K562 (cell line): ENCODE data around the gene NOL8. TPM values are rescaled to one million over a fixed set of nuclear protein-coding genes. Genes with fewer than 3 reads are reported as not detected.
A peak's percentile ranks its signal among the peaks of the same experiment; 100 is the strongest.

Experiments
- ATAC-seq: fragments of 200-7000 bp; cut with Tn5 transposase; 3 replicates; pipeline ENCODE4 v1.9.1; 2020; ENCODE audit warnings: moderate library complexity
- BruUV-seq: library from RNA; stranded (reverse); fragments of 400-500 nt; replicated peaks from 2 replicates; lab custom pipeline; 2021; lab: Mats Ljungman, UMichigan
- CTCF ChIA-PET: fragments of 300-600 bp; formaldehyde crosslinking; extraction: SDS; loops from one replicate; lab custom pipeline; 2021; ENCODE audit warnings: low intra/inter-chr PET ratio; lab: Yijun Ruan, JAX
- POLR2A ChIA-PET: fragments of 300-600, 350-650 bp; sonication (Branson Sonifier 250); formaldehyde crosslinking; extraction: SDS; loops from one replicate; lab custom pipeline; 2021; ENCODE audit warnings: antibody characterized with exemption, inconsistent platforms; lab: Yijun Ruan, JAX
- DNase-seq, 4 experiments: peaks; one replicate each; pipeline versions ENCODE4 v3.0.0 to v3.0.0-alpha.2; 2011 to 2018; ENCODE audit warnings: low spot score in 3 of 4, mixed read lengths in 3 of 4; ENCODE audit errors: extremely low read depth in 1 of 4
- FAIRE-seq: peaks from 2 replicates; lab custom pipeline; 2011; peaks lifted over from hg19 to GRCh38; lab: Jason Lieb, UNC
- H2AFZ ChIP-seq: 2 replicates; pipeline ENCODE4 v1.6.0; 2011; ENCODE audit warnings: low read depth, low read length, control low read depth, inconsistent platforms
- H3K27ac ChIP-seq: fragments of 200-600 bp; 3 replicates; pipeline ENCODE4 v1.8.0; 2011; ENCODE audit warnings: low read depth, mild to moderate bottlenecking, control low read depth, inconsistent platforms, low read length, moderate library complexity, mixed read lengths; ENCODE audit errors: extremely low read depth
- H3K27me3 ChIP-seq, 2 experiments: fragments of 300-600 bp in 1 of 2; 2 replicates in 1 of 2; 3 replicates in 1 of 2; pipeline versions ENCODE4 v1.6.0 to v1.8.0; 2011; ENCODE audit warnings: inconsistent platforms in 2 of 2, low read length in 2 of 2, mild to moderate bottlenecking in 1 of 2, mixed read lengths in 1 of 2, moderate library complexity in 1 of 2; ENCODE audit not compliant: control insufficient read depth in 2 of 2, insufficient read depth in 2 of 2
- H3K36me3 ChIP-seq: fragments of 300-600 bp; 3 replicates; pipeline ENCODE4 v1.8.0; 2011; ENCODE audit warnings: mild to moderate bottlenecking, low read length, inconsistent platforms; ENCODE audit not compliant: control insufficient read depth, insufficient read depth
- H3K4me1 ChIP-seq, 2 experiments: fragments of 200-600 bp in 1 of 2; replicated peaks in 1 of 2; 2 replicates in 1 of 2; 3 replicates in 1 of 2; pipeline versions ENCODE4 v1.5.1 to v1.8.0; 2011; ENCODE audit warnings: inconsistent platforms in 2 of 2, low read length in 2 of 2, mild to moderate bottlenecking in 1 of 2, mixed read lengths in 1 of 2, moderate library complexity in 1 of 2; ENCODE audit not compliant: control insufficient read depth in 2 of 2, insufficient read depth in 2 of 2
- H3K4me2 ChIP-seq: 2 replicates; pipeline ENCODE4 v1.6.1; 2011; ENCODE audit warnings: low read length, control low read depth, inconsistent platforms, mixed read lengths; ENCODE audit not compliant: insufficient read depth
- H3K4me3 ChIP-seq: fragments of 200-600 bp; sonication (generic), shearing (Covaris generic); 2 replicates; pipeline ENCODE4 v1.5.1; 2016; ENCODE audit warnings: control low read depth, inconsistent platforms
- H3K79me2 ChIP-seq: fragments of 200-600 bp; 3 replicates; pipeline ENCODE4 v1.8.0; 2011; ENCODE audit warnings: low read length, inconsistent platforms; ENCODE audit not compliant: control insufficient read depth, insufficient read depth
- H3K9ac ChIP-seq, 2 experiments: 2 replicates each; pipeline versions ENCODE4 v1.6.0 to v1.6.1; 2011; ENCODE audit warnings: low read depth in 2 of 2, low read length in 2 of 2, control low read depth in 1 of 2, inconsistent platforms in 1 of 2, mild to moderate bottlenecking in 1 of 2, mixed read lengths in 1 of 2; ENCODE audit not compliant: insufficient read depth in 1 of 2
- H3K9me1 ChIP-seq: one replicate; pipeline ENCODE4 v1.6.0; 2011; ENCODE audit warnings: inconsistent platforms, mild to moderate bottlenecking, low read length, moderate library complexity; ENCODE audit not compliant: control insufficient read depth, insufficient read depth
- H3K9me3 ChIP-seq: replicated peaks from 2 replicates; pipeline ENCODE4 v1.5.1; 2011; ENCODE audit warnings: low read depth, low read length, inconsistent platforms; ENCODE audit not compliant: control insufficient read depth, insufficient read depth
- H4K20me1 ChIP-seq: replicated peaks from 2 replicates; pipeline ENCODE4 v1.6.1; 2011; ENCODE audit warnings: low read length, inconsistent platforms, mixed read lengths; ENCODE audit not compliant: control insufficient read depth, insufficient read depth
- C11orf30 ChIP-seq: fragments of 450-650 bp; IDR thresholded peaks from 2 replicates; pipeline ENCODE4 v1.6.1; 2016; ENCODE audit warnings: low read depth, mild to moderate bottlenecking
- DIDO1 ChIP-seq: fragments of 450-650 bp; IDR thresholded peaks from 2 replicates; pipeline ENCODE4 v1.6.1; 2016; ENCODE audit warnings: low read depth, missing biosample characterization, missing genetic modification characterization
- HDAC3 ChIP-seq: fragments of 450-650 bp; IDR thresholded peaks from 2 replicates; pipeline ENCODE4 v1.6.1; 2018; ENCODE audit warnings: borderline replicate concordance, mild to moderate bottlenecking, moderate library complexity; ENCODE audit not compliant: partially characterized antibody
- HOXB6 ChIP-seq: fragments of 250-450 bp; sonication (Bioruptor Pico); IDR thresholded peaks from 2 replicates; pipeline ENCODE4 v1.5.1; 2022; ENCODE audit warnings: mild to moderate bottlenecking, borderline replicate concordance
- RBFOX2 ChIP-seq: fragments of 200-400 bp; formaldehyde crosslinking; IDR thresholded peaks from 2 replicates; pipeline ENCODE4 v1.6.1; 2017; ENCODE audit warnings: low read depth, mild to moderate bottlenecking, low read length, moderate library complexity
- THRAP3 ChIP-seq: fragments of 450-650 bp; IDR thresholded peaks from 2 replicates; pipeline ENCODE4 v1.6.1; 2016; ENCODE audit warnings: mild to moderate bottlenecking, inconsistent platforms, borderline replicate concordance
- ZNF316 ChIP-seq: fragments of 450-650 bp; IDR thresholded peaks from 2 replicates; pipeline ENCODE4 v1.6.1; 2016
- ZZZ3 ChIP-seq: fragments of 450-650 bp; IDR thresholded peaks from 2 replicates; pipeline ENCODE4 v1.6.1; 2016; ENCODE audit warnings: antibody characterized with exemption, mild to moderate bottlenecking, moderate library complexity
- WGBS: fragments of 100-300 bp; shearing (Covaris generic); methylation state at CpG from one replicate; pipeline ENCODE4 v1.1.6; 2016; ENCODE audit warnings: low coverage, mixed read lengths; ENCODE audit not compliant: insufficient coverage; ENCODE audit errors: missing lambda C conversion rate; 5-methylcytosine and 5-hydroxymethylcytosine counted together
- in situ Hi-C: fragments of 300-500 bp; cut with MboI; formaldehyde crosslinking; loops from 4 replicates; pipeline ENCODE4 v1.15.0; 2018; ENCODE audit warnings: inconsistent platforms, mixed read lengths
- intact Hi-C: fragments of 100-400 bp; cut with micrococcal nuclease; formaldehyde crosslinking; loops from 2 replicates; pipeline ENCODE4 v1.14.2; 2022
- polyA plus RNA-seq, 8 experiments: library from polyadenylated mRNA; depleted of rRNA in 4 of 8; stranded (reverse) in 5 of 8; unstranded in 3 of 8; fragments of >200 nt; fragmentation: Nextera tagmentation in 2 of 8; fragmentation: Illumina TruSeq in 1 of 8; extraction: Ambion mirVana in 2 of 8; extraction: Trizol in 1 of 8; gene quantifications; 2 replicates each; pipeline versions ENCODE4 v1.2.1 to v1.2.3, GENCODE V29; 2011 to 2014; ENCODE audit warnings: inconsistent platforms in 1 of 8, missing spikeins in 1 of 8
- total RNA-seq, 7 experiments: library from RNA; depleted of rRNA in 6 of 7; stranded (reverse); fragments of >200 nt in 6 of 7; fragmentation: Illumina TruSeq in 2 of 7; extraction: Trizol in 2 of 7; gene quantifications; 2 replicates each; pipeline versions ENCODE4 v1.2.1 to v1.2.3, GENCODE V29; 2011 to 2021; ENCODE audit warnings: low replicate concordance in 1 of 7

The NOL8 gene
- total and polyA plus RNA-seq, 9 of the 15 experiments (the other 6 are each of a cell fraction or from before 2014, with no cell fraction given), result 51.3 to 91.5 (median 58.7) TPM

DNA sequence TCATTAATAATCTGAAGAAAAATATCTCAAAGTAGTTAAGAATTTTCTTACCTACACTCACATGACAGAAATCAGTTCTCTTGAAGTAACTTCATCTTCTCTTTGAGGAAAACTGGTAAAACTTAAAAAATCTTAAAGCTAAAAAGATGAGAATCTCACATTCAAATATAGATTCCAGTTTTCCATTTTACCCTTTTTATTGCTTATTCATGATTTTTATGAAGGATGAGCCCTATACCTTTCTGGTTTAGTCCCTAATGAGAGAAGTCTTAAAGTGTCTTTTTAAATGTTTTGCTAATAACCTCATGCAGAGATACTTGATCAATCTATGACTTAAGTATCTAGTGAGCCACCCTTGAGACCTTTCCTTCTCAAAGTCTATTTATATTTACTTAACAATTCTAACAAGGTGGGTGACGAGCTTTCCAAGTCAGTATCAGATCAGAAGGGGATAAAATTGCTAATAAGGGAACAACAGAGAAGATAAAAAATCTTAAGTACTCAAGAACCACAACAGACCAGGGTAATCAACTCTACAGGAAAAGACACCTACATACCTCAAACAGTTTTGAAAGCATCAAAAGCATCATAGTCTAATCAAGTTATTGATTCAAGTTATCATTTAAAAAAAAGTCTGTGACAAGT is 34.2 kb downstream of the NOL8 start:
- H3K9ac ChIP-seq, result peak overlapping the region in 1 of 2 experiments; percentile 100; a peak in 1 of 4 replicates
- peaks cover 7 to 18% of the 10 kb centered on the region in 2 experiments for H3K4me1 ChIP-seq
- 0 out of 2 replicates have a peak overlapping the region, but pooled peaks have one; percentile 70 for H3K4me3 ChIP-seq
- TF ChIP-seq C11orf30, result peak; percentile 59
- TF ChIP-seq RBFOX2, result peak; percentile 60
- peak; percentile 77 for TF ChIP-seq ZNF316
- TF ChIP-seq HOXB6 (CRISPR knock-in tag), result no peak
- no peak for TF ChIP-seq DIDO1 (tag)
- no peak for TF ChIP-seq THRAP3
- no peak for TF ChIP-seq ZZZ3
- no peak for TF ChIP-seq HDAC3
- TF ChIP-seq, all 486 proteins: peak for 3
- intact Hi-C loops (no loop called here), in situ Hi-C loops (no loop called here)
- Histone ChIP-seq H3K36me3 (peaks cover 73% of the 10 kb centered on the region), H3K27me3 (no peaks in the 10 kb centered on the region), H3K79me2 (peaks cover 99% of the 10 kb centered on the region), H4K20me1 (peaks cover 5% of the 10 kb centered on the region), H3K9me1 (peaks cover 4% of the 10 kb centered on the region), H3K27ac (no peak overlapping the region), H3K9me3 (no peaks in the 10 kb centered on the region), H2AFZ (no peak overlapping the region), H3K4me2 (peak overlapping the region; percentile 100; the same call in 1 of the 2 replicates)
- ChIA-PET CTCF (no interaction called here), POLR2A (interaction anchor here (0.8 to 3.7 kb wide), 5 partner anchors 12 to 155 kb away, joined by 3 to 58 read pairs (median 5); partner anchors contain the start of gene CENPP)
- no peak for FAIRE-seq
- DNase-seq, result no peak
- no peak for ATAC-seq
- BruUV-seq, result no TSS peak
- WGBS, result 68% methylated on average over 1 of the region's 1 CpG
